NCI-H1092 (cell line): Measurements from ENCODE around the gene CALHM4.

Experiments used
- DNase-seq: peaks from one replicate; lab custom pipeline; 2025; lab: John Stamatoyannopoulos, UW

Gene CALHM4, protein sequence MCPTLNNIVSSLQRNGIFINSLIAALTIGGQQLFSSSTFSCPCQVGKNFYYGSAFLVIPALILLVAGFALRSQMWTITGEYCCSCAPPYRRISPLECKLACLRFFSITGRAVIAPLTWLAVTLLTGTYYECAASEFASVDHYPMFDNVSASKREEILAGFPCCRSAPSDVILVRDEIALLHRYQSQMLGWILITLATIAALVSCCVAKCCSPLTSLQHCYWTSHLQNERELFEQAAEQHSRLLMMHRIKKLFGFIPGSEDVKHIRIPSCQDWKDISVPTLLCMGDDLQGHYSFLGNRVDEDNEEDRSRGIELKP

DNA sequence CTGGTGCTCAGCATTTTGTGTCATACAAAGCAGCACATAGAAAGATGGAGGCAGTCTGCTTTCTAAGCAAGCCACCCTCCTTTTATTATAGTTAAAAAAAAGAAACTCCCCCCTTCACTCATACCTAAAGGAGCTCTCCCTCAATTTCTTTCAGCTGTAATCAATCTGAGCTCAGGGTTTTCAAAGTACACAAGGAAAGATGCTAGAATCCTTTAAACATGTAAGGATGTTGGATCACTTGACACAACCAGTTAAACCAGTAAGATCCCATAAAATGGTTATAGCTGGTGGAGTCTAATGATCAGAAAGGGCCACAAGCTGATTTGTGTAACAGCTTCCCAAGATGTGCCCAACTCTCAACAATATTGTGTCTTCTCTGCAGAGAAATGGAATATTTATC lies at the start of gene CALHM4:
CALHM4 (plus strand) TSS at position 301 of the 400 bp plus-strand sequence; CDS start at position 344, 43 bp downstream.
- DNase-seq, result no peak

DNA sequence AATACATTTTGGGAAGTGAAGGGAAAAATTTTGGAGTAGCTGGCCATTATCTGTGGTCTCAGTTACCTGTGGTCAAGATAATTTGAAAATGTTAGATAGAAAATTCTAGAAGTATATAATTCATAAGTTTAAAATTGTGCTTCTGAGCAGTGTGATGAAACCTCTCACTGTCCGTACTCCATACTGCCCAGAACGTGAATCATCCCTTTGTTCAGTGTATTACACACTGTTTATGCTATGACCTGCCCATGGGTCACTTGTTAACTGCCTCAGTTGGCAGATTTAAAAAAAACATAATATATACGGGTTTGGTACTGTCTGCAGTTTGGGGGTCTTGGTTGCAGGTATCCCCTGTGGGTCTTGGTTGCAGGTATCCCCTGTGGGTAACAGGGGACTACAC lies 46.2 kb upstream of the CALHM4 start:
- no peak for DNase-seq

GRCh38 chr6:116508527-116508926 lies 45.0 kb upstream of the CALHM4 start:
- no peak for DNase-seq

GRCh38 chr6:116511424-116512110 lies 42.0 kb upstream of the CALHM4 start, which contains the start of gene CALHM5:
Gene CALHM5, plus strand, starts transcription at chr6:116511639. Its CDS starts 58 bp downstream, at chr6:116511697.
- DNase-seq, result no peak

- no peak for DNase-seq
Measured at GRCh38 chr6:116512111-116512559, 41.4 kb upstream of the CALHM4 start.

GRCh38 chr6:116512734-116513133 lies 40.8 kb upstream of the CALHM4 start:
- DNase-seq, result no peak

- DNase-seq, result no peak
Measured at GRCh38 chr6:116513224-116513875, 40.2 kb upstream of the CALHM4 start.

GRCh38 chr6:116514111-116514510 lies 39.4 kb upstream of the CALHM4 start:
- no peak for DNase-seq

DNA sequence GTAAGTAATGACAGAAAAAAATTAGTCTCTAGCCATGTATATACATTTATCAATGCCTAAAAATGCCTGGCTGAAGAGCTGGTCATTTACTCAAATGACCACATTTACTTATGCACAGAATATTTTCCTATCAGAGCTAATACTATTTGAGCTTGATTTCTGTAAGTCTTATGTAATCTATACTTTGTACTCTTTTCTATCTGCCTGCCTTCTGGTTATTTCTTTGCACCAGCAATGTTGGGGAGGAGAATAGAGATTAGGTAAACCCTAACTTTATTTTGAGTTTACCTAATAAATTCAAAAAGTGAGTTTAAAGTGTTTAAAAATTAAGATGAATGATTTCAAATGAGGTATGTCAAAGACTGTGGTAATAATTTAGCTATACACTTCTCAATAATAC lies 38.4 kb upstream of the CALHM4 start:
- no peak for DNase-seq

DNA sequence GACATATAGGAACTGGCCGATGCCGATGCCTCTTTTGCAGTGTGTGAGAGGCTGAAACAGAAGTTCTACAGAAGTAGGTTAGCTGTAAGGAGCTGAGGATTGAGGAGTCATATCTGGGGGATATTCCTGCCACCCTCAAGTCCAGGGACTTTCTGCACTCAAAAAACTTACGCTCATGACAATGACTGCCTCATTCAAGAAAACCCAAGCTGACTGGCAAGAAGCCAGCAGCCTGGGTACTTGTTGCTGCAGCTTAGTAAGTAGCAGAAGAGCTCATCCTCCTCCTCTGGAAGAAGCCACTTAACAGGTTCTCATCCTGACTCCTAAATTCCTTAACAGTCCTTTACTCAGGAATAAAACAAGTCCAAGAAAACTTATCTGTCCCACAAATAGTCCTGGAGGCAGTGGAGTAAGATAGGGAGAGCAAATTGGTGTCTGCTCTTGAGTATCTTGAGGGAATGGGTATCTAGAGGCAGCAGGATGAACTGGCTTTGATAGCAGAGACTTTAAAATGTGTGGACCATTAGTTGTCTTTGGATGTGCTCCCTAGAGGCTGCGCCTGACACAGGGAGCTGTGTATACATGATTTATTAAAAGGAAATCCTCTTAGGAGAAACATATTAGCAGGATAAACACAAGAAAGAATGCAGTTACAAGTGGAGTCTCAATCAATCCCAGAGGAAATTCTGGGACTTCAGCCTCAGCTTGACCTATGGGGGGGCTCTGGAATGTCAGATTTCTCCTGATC lies 34.8 kb upstream of the CALHM4 start:
- DNase-seq, result no peak

- no peak for DNase-seq
Measured at GRCh38 chr6:116522896-116523295, 30.7 kb upstream of the CALHM4 start.

- no peak for DNase-seq
Measured at GRCh38 chr6:116524236-116524635, 29.3 kb upstream of the CALHM4 start.

DNA sequence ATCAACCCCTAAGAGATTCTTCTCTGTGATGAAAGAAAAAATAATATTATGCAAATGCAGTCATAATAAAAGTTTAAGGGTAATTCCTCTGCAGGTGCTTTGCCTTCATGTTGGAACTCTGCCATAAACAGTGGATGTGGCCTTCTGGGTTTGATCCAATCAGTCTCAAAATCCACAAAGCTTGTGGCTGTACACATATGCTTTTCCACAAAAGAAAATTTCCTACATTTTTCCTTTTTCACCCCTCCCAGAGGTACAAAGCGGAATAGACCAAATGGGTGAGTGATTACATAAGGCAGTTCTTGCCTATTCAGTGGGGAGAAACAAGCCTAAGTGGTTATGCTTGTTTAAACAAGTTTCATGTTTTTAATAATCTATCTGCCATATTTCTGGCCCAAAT lies 25.4 kb upstream of the CALHM4 start:
- DNase-seq, result no peak

- DNase-seq, result no peak
Measured at GRCh38 chr6:116528780-116529179, 24.8 kb upstream of the CALHM4 start.

DNA sequence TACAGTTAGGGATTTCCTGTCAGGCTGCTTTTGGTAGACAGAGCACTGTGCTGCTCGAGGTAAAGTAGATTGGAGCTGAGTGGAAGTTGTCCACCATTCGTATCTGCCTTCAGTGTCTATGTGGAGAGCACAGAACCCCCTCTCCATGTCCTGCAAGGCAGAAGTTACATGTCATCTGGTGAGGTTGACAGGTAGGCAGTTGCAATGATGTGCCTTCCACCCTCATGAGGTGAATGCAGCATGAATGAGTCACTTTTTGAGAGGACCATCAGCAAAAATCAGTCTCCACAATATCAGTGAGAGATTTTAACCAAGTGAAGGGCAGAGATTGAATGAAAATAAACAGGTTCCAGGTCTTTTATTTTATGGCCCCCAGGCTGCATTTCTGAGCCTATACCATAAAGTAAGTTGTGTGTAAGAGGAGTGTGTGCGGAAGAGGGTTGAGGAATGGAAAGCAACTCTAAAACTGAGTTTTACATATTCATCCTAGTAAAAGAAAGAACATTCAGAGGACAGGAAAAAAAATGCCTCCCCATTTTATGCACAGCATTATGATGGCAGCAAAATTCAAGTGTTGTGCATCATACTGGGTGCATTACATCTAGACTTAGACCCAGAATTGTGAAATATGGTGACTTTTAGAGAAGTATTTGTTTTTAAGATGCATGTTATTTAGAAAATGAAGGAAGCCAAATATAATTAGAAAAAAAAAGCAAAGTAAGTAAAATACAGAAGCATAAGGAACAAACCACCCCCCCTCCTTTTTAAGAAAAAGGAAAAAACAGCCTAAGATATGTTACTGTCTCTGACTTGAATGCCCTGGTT lies 23.9 kb upstream of the CALHM4 start:
- DNase-seq, result no peak

- no peak for DNase-seq
Measured at GRCh38 chr6:116530436-116530835, 23.1 kb upstream of the CALHM4 start.

DNA sequence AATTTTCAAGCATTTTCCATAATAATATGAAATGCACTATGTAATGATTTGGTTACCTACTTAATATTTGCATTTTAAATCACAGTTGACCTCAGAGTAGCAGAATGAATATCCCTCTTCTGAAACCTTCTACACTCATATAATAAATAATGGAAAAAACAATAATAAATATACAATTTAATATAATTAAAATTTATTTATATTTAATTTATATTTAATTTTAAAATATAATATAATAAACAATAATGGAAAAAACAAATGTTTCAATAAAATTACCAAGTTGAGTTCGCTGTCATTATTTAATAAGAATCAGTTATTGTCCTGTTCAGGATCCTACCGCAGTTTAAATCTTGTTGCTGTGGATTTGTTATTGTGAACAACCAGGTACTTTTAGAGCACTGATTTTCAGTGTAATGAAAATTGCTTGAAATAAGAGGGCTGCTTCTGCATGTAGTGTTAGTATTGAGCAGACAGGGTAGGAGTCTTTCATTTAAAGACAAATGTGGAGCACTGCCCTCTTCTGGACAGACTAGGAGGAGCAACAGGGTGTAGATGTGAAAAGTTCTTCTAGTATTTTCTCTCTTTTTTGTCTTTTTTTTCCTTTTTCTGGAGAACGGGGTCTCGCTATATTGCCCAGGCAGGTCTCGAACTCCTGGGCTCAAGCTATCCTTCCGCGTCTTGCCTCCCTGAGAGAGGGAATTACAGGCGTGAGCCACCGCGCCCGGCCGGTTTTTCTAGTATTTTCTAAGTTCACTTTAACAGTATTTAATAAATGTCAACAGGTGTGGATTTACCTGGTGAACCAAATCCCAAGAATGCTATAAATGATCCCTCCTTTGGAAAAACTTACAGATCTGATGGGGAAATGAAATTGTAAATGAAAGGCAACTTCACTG lies 21.6 kb upstream of the CALHM4 start:
- DNase-seq, result peak; percentile 9

DNA sequence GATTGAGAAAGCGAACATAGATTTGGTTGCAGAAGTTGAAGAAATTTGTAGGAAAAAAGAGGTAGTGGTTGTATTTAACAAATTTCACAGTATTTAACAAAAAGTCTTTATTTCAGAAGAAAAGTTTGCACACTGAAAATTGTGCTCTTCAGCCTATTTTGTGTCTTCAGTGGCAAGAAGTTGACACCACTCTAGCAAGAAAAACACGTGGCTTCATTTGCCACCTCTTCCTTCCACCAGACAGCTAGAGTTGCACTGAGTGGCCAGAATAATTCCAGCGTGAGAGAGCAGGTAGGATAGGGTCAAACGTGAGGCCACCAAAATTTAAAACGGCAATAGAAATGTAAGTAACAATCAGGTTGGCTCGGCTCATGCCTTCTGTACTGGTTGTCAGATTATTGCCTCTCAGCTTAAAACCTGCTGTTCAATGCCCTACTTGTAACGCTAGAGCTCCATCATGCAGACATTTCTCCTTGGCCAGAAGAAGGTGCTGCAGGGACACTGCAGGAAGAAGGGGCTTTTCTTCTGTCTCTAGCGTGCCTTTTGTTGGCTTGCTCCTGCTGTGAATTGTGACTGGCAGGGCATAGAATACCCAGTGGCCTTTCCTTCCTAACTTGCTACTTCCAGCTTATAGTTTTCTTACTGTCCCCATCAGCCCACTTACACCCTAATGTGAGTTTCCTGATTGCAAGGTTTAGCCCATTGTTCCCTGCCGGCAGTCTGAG lies 20.2 kb upstream of the CALHM4 start:
- DNase-seq, result no peak

GRCh38 chr6:116535109-116535508 lies 18.4 kb upstream of the CALHM4 start:
- no peak for DNase-seq

GRCh38 chr6:116536216-116536621 lies 17.3 kb upstream of the CALHM4 start:
- DNase-seq, result no peak
